Forelimb muscle (tissue), 1 donor: ENCODE data around the gene MAPRE3. TPM values are rescaled to one million over a fixed set of nuclear protein-coding genes. Genes with fewer than 3 reads are reported as not detected.

Experiments used
- DNase-seq: peaks from one replicate; pipeline ENCODE4 v3.0.0-alpha.2; 2013; ENCODE audit warnings: low read depth
- polyA plus RNA-seq: library from polyadenylated mRNA; unstranded; fragments of 120-200 nt; gene quantifications from one replicate; pipeline ENCODE4 v1.2.1, GENCODE V29; 2013; ENCODE audit not compliant: insufficient read length

MAPRE3 gene
- polyA plus RNA-seq, 1 donor, result 28.0 TPM

- no peak for DNase-seq
These were observed 13.3 kb downstream of the MAPRE3 start for GRCh38 chr2:26983746-26984145.

- DNase-seq, result no peak
These were observed 15.4 kb downstream of the MAPRE3 start for GRCh38 chr2:26985807-26986206.

GRCh38 chr2:26986576-26986975 lies 16.1 kb downstream of the MAPRE3 start:
- DNase-seq, result no peak

- DNase-seq, result no peak
These were observed 17.8 kb downstream of the MAPRE3 start for GRCh38 chr2:26988058-26988860.

GRCh38 chr2:26989156-26989555 lies 18.7 kb downstream of the MAPRE3 start:
- DNase-seq, result no peak

GRCh38 chr2:26991717-26992116 lies 21.3 kb downstream of the MAPRE3 start:
- no peak for DNase-seq

GRCh38 chr2:26993768-26994167 lies 23.3 kb downstream of the MAPRE3 start:
- DNase-seq, result no peak

GRCh38 chr2:26994983-26995382 lies 24.5 kb downstream of the MAPRE3 start:
- DNase-seq, result no peak

GRCh38 chr2:26997394-26997793 lies 27.0 kb downstream of the MAPRE3 start:
- DNase-seq, result no peak

- DNase-seq, result no peak
These were observed 27.9 kb downstream of the MAPRE3 start for GRCh38 chr2:26998323-26998722.

- DNase-seq, result no peak
These were observed 29.8 kb downstream of the MAPRE3 start for GRCh38 chr2:27000228-27000627.

- DNase-seq, result no peak
These were observed 30.6 kb downstream of the MAPRE3 start for GRCh38 chr2:27000995-27001394.

- no peak for DNase-seq
These were observed 31.5 kb downstream of the MAPRE3 start for GRCh38 chr2:27001950-27002349.

- no peak for DNase-seq
These were observed 32.6 kb downstream of the MAPRE3 start for GRCh38 chr2:27003007-27003406.

- DNase-seq, result no peak
These were observed 33.4 kb downstream of the MAPRE3 start for GRCh38 chr2:27003857-27004256.

- no peak for DNase-seq
These were observed 36.4 kb downstream of the MAPRE3 start for GRCh38 chr2:27006602-27007415.

GRCh38 chr2:27007416-27008374 lies 37.3 kb downstream of the MAPRE3 start:
- no peak for DNase-seq

GRCh38 chr2:27008678-27009077 lies 38.2 kb downstream of the MAPRE3 start:
- no peak for DNase-seq

GRCh38 chr2:27009083-27009482 lies 38.6 kb downstream of the MAPRE3 start:
- DNase-seq, result no peak

GRCh38 chr2:27009716-27010115 lies 39.3 kb downstream of the MAPRE3 start:
- DNase-seq, result no peak

- no peak for DNase-seq
These were observed 39.7 kb downstream of the MAPRE3 start for GRCh38 chr2:27010139-27010538.

GRCh38 chr2:27013738-27014137 lies 43.3 kb downstream of the MAPRE3 start:
- DNase-seq, result no peak
